K562 (cell line): Measurements from ENCODE around the gene ZNF362. TPM values are rescaled to one million over a fixed set of nuclear protein-coding genes. Genes with fewer than 3 reads are reported as not detected.

Source experiments
- ATAC-seq: fragments of 200-7000 bp; cut with Tn5 transposase; 3 replicates; pipeline ENCODE4 v1.9.1; 2020; ENCODE audit warnings: moderate library complexity
- BruUV-seq: library from RNA; stranded (reverse); fragments of 400-500 nt; replicated peaks from 2 replicates; lab custom pipeline; 2021; lab: Mats Ljungman, UMichigan
- CTCF ChIA-PET: fragments of 300-600 bp; formaldehyde crosslinking; extraction: SDS; loops from one replicate; lab custom pipeline; 2021; ENCODE audit warnings: low intra/inter-chr PET ratio; lab: Yijun Ruan, JAX
- POLR2A ChIA-PET: fragments of 300-600, 350-650 bp; sonication (Branson Sonifier 250); formaldehyde crosslinking; extraction: SDS; loops from one replicate; lab custom pipeline; 2021; ENCODE audit warnings: antibody characterized with exemption, inconsistent platforms; lab: Yijun Ruan, JAX
- DNase-seq, 4 experiments: peaks; one replicate each; pipeline versions ENCODE4 v3.0.0 to v3.0.0-alpha.2; 2011 to 2018; ENCODE audit warnings: low spot score in 3 of 4, mixed read lengths in 3 of 4; ENCODE audit errors: extremely low read depth in 1 of 4
- FAIRE-seq: peaks from 2 replicates; lab custom pipeline; 2011; peaks lifted over from hg19 to GRCh38; lab: Jason Lieb, UNC
- H2AFZ ChIP-seq: 2 replicates; pipeline ENCODE4 v1.6.0; 2011; ENCODE audit warnings: low read depth, low read length, control low read depth, inconsistent platforms
- H3K27ac ChIP-seq: fragments of 200-600 bp; 3 replicates; pipeline ENCODE4 v1.8.0; 2011; ENCODE audit warnings: low read depth, mild to moderate bottlenecking, control low read depth, inconsistent platforms, low read length, moderate library complexity, mixed read lengths; ENCODE audit errors: extremely low read depth
- H3K27me3 ChIP-seq, 2 experiments: fragments of 300-600 bp in 1 of 2; 2 replicates in 1 of 2; 3 replicates in 1 of 2; pipeline versions ENCODE4 v1.6.0 to v1.8.0; 2011; ENCODE audit warnings: inconsistent platforms in 2 of 2, low read length in 2 of 2, mild to moderate bottlenecking in 1 of 2, mixed read lengths in 1 of 2, moderate library complexity in 1 of 2; ENCODE audit not compliant: control insufficient read depth in 2 of 2, insufficient read depth in 2 of 2
- H3K36me3 ChIP-seq: fragments of 300-600 bp; 3 replicates; pipeline ENCODE4 v1.8.0; 2011; ENCODE audit warnings: mild to moderate bottlenecking, low read length, inconsistent platforms; ENCODE audit not compliant: control insufficient read depth, insufficient read depth
- H3K4me1 ChIP-seq, 2 experiments: fragments of 200-600 bp in 1 of 2; replicated peaks in 1 of 2; 2 replicates in 1 of 2; 3 replicates in 1 of 2; pipeline versions ENCODE4 v1.5.1 to v1.8.0; 2011; ENCODE audit warnings: inconsistent platforms in 2 of 2, low read length in 2 of 2, mild to moderate bottlenecking in 1 of 2, mixed read lengths in 1 of 2, moderate library complexity in 1 of 2; ENCODE audit not compliant: control insufficient read depth in 2 of 2, insufficient read depth in 2 of 2
- H3K4me2 ChIP-seq: 2 replicates; pipeline ENCODE4 v1.6.1; 2011; ENCODE audit warnings: low read length, control low read depth, inconsistent platforms, mixed read lengths; ENCODE audit not compliant: insufficient read depth
- H3K4me3 ChIP-seq: fragments of 200-600 bp; sonication (generic), shearing (Covaris generic); 2 replicates; pipeline ENCODE4 v1.5.1; 2016; ENCODE audit warnings: control low read depth, inconsistent platforms
- H3K79me2 ChIP-seq: fragments of 200-600 bp; 3 replicates; pipeline ENCODE4 v1.8.0; 2011; ENCODE audit warnings: low read length, inconsistent platforms; ENCODE audit not compliant: control insufficient read depth, insufficient read depth
- H3K9ac ChIP-seq, 2 experiments: 2 replicates each; pipeline versions ENCODE4 v1.6.0 to v1.6.1; 2011; ENCODE audit warnings: low read depth in 2 of 2, low read length in 2 of 2, control low read depth in 1 of 2, inconsistent platforms in 1 of 2, mild to moderate bottlenecking in 1 of 2, mixed read lengths in 1 of 2; ENCODE audit not compliant: insufficient read depth in 1 of 2
- H3K9me1 ChIP-seq: one replicate; pipeline ENCODE4 v1.6.0; 2011; ENCODE audit warnings: inconsistent platforms, mild to moderate bottlenecking, low read length, moderate library complexity; ENCODE audit not compliant: control insufficient read depth, insufficient read depth
- H3K9me3 ChIP-seq: replicated peaks from 2 replicates; pipeline ENCODE4 v1.5.1; 2011; ENCODE audit warnings: low read depth, low read length, inconsistent platforms; ENCODE audit not compliant: control insufficient read depth, insufficient read depth
- H4K20me1 ChIP-seq: replicated peaks from 2 replicates; pipeline ENCODE4 v1.6.1; 2011; ENCODE audit warnings: low read length, inconsistent platforms, mixed read lengths; ENCODE audit not compliant: control insufficient read depth, insufficient read depth
- BACH1 ChIP-seq: fragments of 200-800 bp; sonication (Bioruptor generic); IDR thresholded peaks from 2 replicates; pipeline ENCODE4 v1.6.1; 2016; ENCODE audit warnings: missing genetic modification characterization, missing compliant biosample characterization
- CEBPB ChIP-seq: fragments of 450-650 bp; IDR thresholded peaks from 2 replicates; pipeline ENCODE4 v1.6.1; 2016; ENCODE audit warnings: missing genetic modification characterization, missing compliant biosample characterization
- CEBPG ChIP-seq, 3 experiments: fragments of 200-800 bp in 1 of 3; sonication (Bioruptor generic) in 1 of 3; sonication (generic) in 1 of 3; formaldehyde crosslinking in 1 of 3; IDR thresholded peaks in 2 of 3; conservative IDR thresholded peaks in 1 of 3; 2 replicates each; pipeline versions ENCODE4 v1.6.1 to v1.8.0; 2016 to 2022; ENCODE audit warnings: missing compliant biosample characterization in 2 of 3, missing genetic modification characterization in 2 of 3, mild to moderate bottlenecking in 1 of 3, missing genetic modification reagents in 1 of 3
- DPF2 ChIP-seq: fragments of 450-650 bp; IDR thresholded peaks from 2 replicates; pipeline ENCODE4 v1.6.1; 2016
- HDAC1 ChIP-seq, 2 experiments: fragments of 450-650 bp; IDR thresholded peaks; 2 replicates each; pipeline ENCODE4 v1.6.1; 2016 to 2017; ENCODE audit warnings: inconsistent platforms in 1 of 2, mild to moderate bottlenecking in 1 of 2, moderate library complexity in 1 of 2
- HINFP ChIP-seq: fragments of 450-650 bp; conservative IDR thresholded peaks from 2 replicates; pipeline ENCODE4 v1.6.1; 2016; ENCODE audit warnings: missing genetic modification characterization, low read depth, mild to moderate bottlenecking, control low read depth, missing compliant biosample characterization
- HMGN3 ChIP-seq: IDR thresholded peaks from 2 replicates; pipeline ENCODE4 v1.6.1; 2011; ENCODE audit warnings: borderline replicate concordance, low read depth, mild to moderate bottlenecking, mixed read lengths, low read length; ENCODE audit not compliant: insufficient read length; ENCODE audit errors: extremely low read depth
- MCM2 ChIP-seq: fragments of 450-650 bp; IDR thresholded peaks from 2 replicates; pipeline ENCODE4 v1.6.1; 2017; ENCODE audit warnings: low read depth, mild to moderate bottlenecking
- MTA2 ChIP-seq: fragments of 450-650 bp; IDR thresholded peaks from 2 replicates; pipeline ENCODE4 v1.6.1; 2016; ENCODE audit warnings: low read depth
- TBL1XR1 ChIP-seq, 2 experiments: IDR thresholded peaks; 2 replicates each; pipeline ENCODE4 v1.6.1; 2012; ENCODE audit warnings: improper control_type of control experiment in 2 of 2, low read length in 2 of 2, mild to moderate bottlenecking in 1 of 2
- ZNF79 ChIP-seq: fragments of 250-450 bp; sonication (Bioruptor Pico); IDR thresholded peaks from 2 replicates; pipeline ENCODE4 v1.4.0; 2020; ENCODE audit warnings: low read depth, mild to moderate bottlenecking, moderate library complexity
- WGBS: fragments of 100-300 bp; shearing (Covaris generic); methylation state at CpG from one replicate; pipeline ENCODE4 v1.1.6; 2016; ENCODE audit warnings: low coverage, mixed read lengths; ENCODE audit not compliant: insufficient coverage; ENCODE audit errors: missing lambda C conversion rate; 5-methylcytosine and 5-hydroxymethylcytosine counted together
- in situ Hi-C: fragments of 300-500 bp; cut with MboI; formaldehyde crosslinking; loops from 4 replicates; pipeline ENCODE4 v1.15.0; 2018; ENCODE audit warnings: inconsistent platforms, mixed read lengths
- intact Hi-C: fragments of 100-400 bp; cut with micrococcal nuclease; formaldehyde crosslinking; loops from 2 replicates; pipeline ENCODE4 v1.14.2; 2022
- polyA plus RNA-seq, 8 experiments: library from polyadenylated mRNA; depleted of rRNA in 4 of 8; stranded (reverse) in 5 of 8; unstranded in 3 of 8; fragments of >200 nt; fragmentation: Nextera tagmentation in 2 of 8; fragmentation: Illumina TruSeq in 1 of 8; extraction: Ambion mirVana in 2 of 8; extraction: Trizol in 1 of 8; gene quantifications; 2 replicates each; pipeline versions ENCODE4 v1.2.1 to v1.2.3, GENCODE V29; 2011 to 2014; ENCODE audit warnings: inconsistent platforms in 1 of 8, missing spikeins in 1 of 8
- total RNA-seq, 7 experiments: library from RNA; depleted of rRNA in 6 of 7; stranded (reverse); fragments of >200 nt in 6 of 7; fragmentation: Illumina TruSeq in 2 of 7; extraction: Trizol in 2 of 7; gene quantifications; 2 replicates each; pipeline versions ENCODE4 v1.2.1 to v1.2.3, GENCODE V29; 2011 to 2021; ENCODE audit warnings: low replicate concordance in 1 of 7

The ZNF362 gene
- total and polyA plus RNA-seq, 9 of the 15 experiments (the other 6 are each of a cell fraction or from before 2014, with no cell fraction given): 0.01 to 1.1 (median 0.35) TPM; not detected in 1

- Histone ChIP-seq H3K4me1 (peaks cover 8 to 13% of the 10 kb centered on the region in 2 experiments; a peak in 4 of 5 replicates), H4K20me1 (peaks cover 35% of the 10 kb centered on the region)
- in situ Hi-C loops: no loop called here
These were observed 81.8 kb downstream of the ZNF362 start for GRCh38 chr1:33338048-33338439.

GRCh38 chr1:33338440-33339211 is 82.3 kb downstream of the ZNF362 start:
- Histone ChIP-seq H3K9me3 (no peaks in the 10 kb centered on the region), H3K4me2 (peak overlapping the region; percentile 4)
- TF ChIP-seq CEBPB (tag): peak; percentile 43; the same call in 1 of the 2 replicates
- TF ChIP-seq HMGN3: no peak
- no peak for TF ChIP-seq TBL1XR1 (IDR thresholded peaks at IDR 0.05; ENCODE audit: low read length in 2 of 2)
- TF ChIP-seq HDAC1 (IDR thresholded peaks at IDR 0.05): peak in 1 of 2 experiments; percentile 43; a peak in 1 of 4 replicates
- TF ChIP-seq CEBPG (CRISPR knock-in tag; IDR thresholded peaks at IDR 0.05): no peak
- 0 out of 4 replicates have a peak, but pooled peaks of 1 of the 2 experiments have one; percentile 41 for TF ChIP-seq CEBPG (tag; conservative IDR thresholded peaks at IDR 0.05 in 1 of 2, IDR thresholded peaks at IDR 0.05 in 1 of 2)
- TF ChIP-seq BACH1: peak; percentile 47; the same call in 1 of the 2 replicates
- 0 out of 2 replicates have a peak, but pooled peaks have one; percentile 21 for TF ChIP-seq HINFP (tag)
- TF ChIP-seq DPF2: 0 out of 2 replicates have a peak, but pooled peaks have one; percentile 22
- TF ChIP-seq, all 486 proteins: peak for 6
- H3K9me1 ChIP-seq: peaks cover 13% of the 10 kb centered on the region
- peak; percentile 56 for FAIRE-seq
- H3K4me3 ChIP-seq: no peak overlapping the region
- peak in 1 of 4 experiments; percentile 35 for DNase-seq
- H3K27me3 ChIP-seq: no peaks in the 10 kb centered on the region
- H2AFZ ChIP-seq: no peak overlapping the region
- CTCF ChIA-PET: interaction anchor here (0.6 kb wide), 1 partner anchor 52 kb away, joined by 3 read pairs; no protein-coding TSS in a partner anchor
- no TSS peak for BruUV-seq
- in situ Hi-C loops (no loop called here), intact Hi-C loops (no loop called here)
- peaks cover 33% of the 10 kb centered on the region for H3K79me2 ChIP-seq
- peak overlapping the region in 1 of 2 experiments; percentile 10; a peak in 1 of 4 replicates for H3K9ac ChIP-seq
- POLR2A ChIA-PET: interaction anchor here (0.5 to 2.2 kb wide), 12 partner anchors 9 to 626 kb away, joined by 3 to 13 read pairs (median 4); no protein-coding TSS in a partner anchor
- peaks cover 37% of the 10 kb centered on the region for H3K36me3 ChIP-seq
- H3K27ac ChIP-seq: peak overlapping the region; percentile 31; the same call in 1 of the 3 replicates
- WGBS: 23% methylated on average over 14 of the region's 14 CpGs
- H4K20me1 ChIP-seq: peaks cover 38% of the 10 kb centered on the region
- peak; percentile 60 for ATAC-seq
- peaks cover 8 to 14% of the 10 kb centered on the region in 2 experiments; a peak in 4 of 5 replicates for H3K4me1 ChIP-seq

More at GRCh38 chr1:33338048-33338439, 81.8 kb downstream of the ZNF362 start:
- Histone ChIP-seq H2AFZ (no peak overlapping the region), H3K9ac (no peak overlapping the region), H3K9me1 (peaks cover 13% of the 10 kb centered on the region), H3K27ac (no peak overlapping the region; the same call in 2 of the 3 replicates), H3K79me2 (peaks cover 32% of the 10 kb centered on the region), H3K36me3 (peaks cover 40% of the 10 kb centered on the region), H3K4me3 (no peak overlapping the region), H3K9me3 (no peaks in the 10 kb centered on the region), H3K4me2 (no peak overlapping the region), H3K27me3 (no peaks in the 10 kb centered on the region)
- TF ChIP-seq MTA2 (no peak), MCM2 (no peak), ZNF79 (CRISPR knock-in tag) (no peak)
- POLR2A ChIA-PET: interaction anchor here (1.0 to 2.2 kb wide), 8 partner anchors 9 to 34 kb away, joined by 3 to 13 read pairs (median 6); no protein-coding TSS in a partner anchor
- ATAC-seq (no peak), FAIRE-seq (no peak), DNase-seq (no peak)
- CTCF ChIA-PET: no interaction called here
- WGBS: 50% methylated on average over 1 of the region's 1 CpG
- BruUV-seq: no TSS peak
- intact Hi-C loops: no loop called here
